Measurements from ENCODE around the gene YKT6.
"Not testable (repeated sequence)": the region's sequence is repeated elsewhere in the genome, so short reads cannot be mapped to it uniquely, and the experiment has no call there.

YKT6 gene

GRCh38 chr7:44200699-44201461 is at the start of gene YKT6:
Gene YKT6, plus strand, starts transcription at chr7:44200978. Its CDS starts 158 bp downstream, at chr7:44201136.
- peak; percentile 79 to 92 (median 88) for DNase-seq

GRCh38 chr7:44151956-44152355 is 48.8 kb upstream of the YKT6 start:
- no peak for DNase-seq

GRCh38 chr7:44152971-44153947 is 47.5 kb upstream of the YKT6 start:
- no peak for DNase-seq

- no peak for DNase-seq
Measured at GRCh38 chr7:44153948-44154335, 46.8 kb upstream of the YKT6 start.

- DNase-seq = no peak
Measured at GRCh38 chr7:44154703-44155102, 46.1 kb upstream of the YKT6 start.

- no peak for DNase-seq
Measured at GRCh38 chr7:44155191-44156185, 45.3 kb upstream of the YKT6 start.

GRCh38 chr7:44156453-44157010 is 44.2 kb upstream of the YKT6 start:
- DNase-seq = no peak

- no peak for DNase-seq
Measured at GRCh38 chr7:44157116-44158080, 43.4 kb upstream of the YKT6 start.

- DNase-seq = no peak
Measured at GRCh38 chr7:44158096-44158872, 42.5 kb upstream of the YKT6 start.

- no peak for DNase-seq
Measured at GRCh38 chr7:44158873-44159631, 41.7 kb upstream of the YKT6 start.

GRCh38 chr7:44159824-44160630 is 40.8 kb upstream of the YKT6 start:
- no peak for DNase-seq

- no peak for DNase-seq
Measured at GRCh38 chr7:44161371-44161770, 39.4 kb upstream of the YKT6 start.

- DNase-seq = no peak
Measured at GRCh38 chr7:44162179-44162578, 38.6 kb upstream of the YKT6 start.

GRCh38 chr7:44162785-44163395 is 37.9 kb upstream of the YKT6 start:
- DNase-seq = no peak

- no peak for DNase-seq
Measured at GRCh38 chr7:44163591-44163990, 37.2 kb upstream of the YKT6 start.

GRCh38 chr7:44167920-44168319 is 32.9 kb upstream of the YKT6 start:
- no peak for DNase-seq

GRCh38 chr7:44171901-44172300 is 28.9 kb upstream of the YKT6 start:
- DNase-seq = not testable (repeated sequence)

- no peak for DNase-seq
Measured at GRCh38 chr7:44172352-44172751, 28.4 kb upstream of the YKT6 start.
